CD4-positive, alpha-beta T cell treated with Interleukin-1 beta for 1 hour (primary cell): ENCODE data around the gene OR7C2.

Experiments used
- DNase-seq, 2 donors: peaks; one replicate each; pipeline ENCODE4 v3.0.0-alpha.2; 2020 to 2022

OR7C2 gene

GRCh38 chr19:14979476-14980255 lies 38.4 kb downstream of the OR7C2 start, which contains the start of gene SLC1A6:
SLC1A6 (minus strand) TSS chr19:14979864; CDS start chr19:14972910, 6,954 bp downstream.
- DNase-seq, result no peak

- no peak for DNase-seq
Measured at GRCh38 chr19:14985133-14985532, 43.8 kb downstream of the OR7C2 start.
